ENCODE data around the gene S100Z.

DNA sequence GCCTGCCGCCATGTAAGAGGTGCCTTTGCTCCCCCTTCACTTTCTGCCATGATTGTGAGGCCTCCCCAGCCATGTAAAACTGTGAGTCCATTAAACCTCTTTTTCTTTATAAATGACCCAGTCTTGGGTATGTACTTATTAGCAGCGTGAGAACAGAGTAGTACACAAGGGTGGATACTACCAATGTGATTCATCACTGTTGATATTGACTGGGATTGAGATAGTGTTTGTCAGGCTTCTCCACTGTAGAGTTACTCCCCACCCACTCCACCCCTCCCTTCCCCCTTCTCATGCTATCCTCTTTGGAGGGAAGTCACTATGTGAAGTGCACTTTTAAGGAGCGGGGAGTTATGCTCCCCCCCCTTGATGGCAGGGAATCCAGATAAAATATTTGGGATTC lies 91.6 kb downstream of the S100Z start:
- no peak for TF ChIP-seq POLR2AphosphoS5 (IDR thresholded peaks at IDR 0.05; ENCODE audit: low read depth, low read length)
- TF ChIP-seq, protein P1, sequence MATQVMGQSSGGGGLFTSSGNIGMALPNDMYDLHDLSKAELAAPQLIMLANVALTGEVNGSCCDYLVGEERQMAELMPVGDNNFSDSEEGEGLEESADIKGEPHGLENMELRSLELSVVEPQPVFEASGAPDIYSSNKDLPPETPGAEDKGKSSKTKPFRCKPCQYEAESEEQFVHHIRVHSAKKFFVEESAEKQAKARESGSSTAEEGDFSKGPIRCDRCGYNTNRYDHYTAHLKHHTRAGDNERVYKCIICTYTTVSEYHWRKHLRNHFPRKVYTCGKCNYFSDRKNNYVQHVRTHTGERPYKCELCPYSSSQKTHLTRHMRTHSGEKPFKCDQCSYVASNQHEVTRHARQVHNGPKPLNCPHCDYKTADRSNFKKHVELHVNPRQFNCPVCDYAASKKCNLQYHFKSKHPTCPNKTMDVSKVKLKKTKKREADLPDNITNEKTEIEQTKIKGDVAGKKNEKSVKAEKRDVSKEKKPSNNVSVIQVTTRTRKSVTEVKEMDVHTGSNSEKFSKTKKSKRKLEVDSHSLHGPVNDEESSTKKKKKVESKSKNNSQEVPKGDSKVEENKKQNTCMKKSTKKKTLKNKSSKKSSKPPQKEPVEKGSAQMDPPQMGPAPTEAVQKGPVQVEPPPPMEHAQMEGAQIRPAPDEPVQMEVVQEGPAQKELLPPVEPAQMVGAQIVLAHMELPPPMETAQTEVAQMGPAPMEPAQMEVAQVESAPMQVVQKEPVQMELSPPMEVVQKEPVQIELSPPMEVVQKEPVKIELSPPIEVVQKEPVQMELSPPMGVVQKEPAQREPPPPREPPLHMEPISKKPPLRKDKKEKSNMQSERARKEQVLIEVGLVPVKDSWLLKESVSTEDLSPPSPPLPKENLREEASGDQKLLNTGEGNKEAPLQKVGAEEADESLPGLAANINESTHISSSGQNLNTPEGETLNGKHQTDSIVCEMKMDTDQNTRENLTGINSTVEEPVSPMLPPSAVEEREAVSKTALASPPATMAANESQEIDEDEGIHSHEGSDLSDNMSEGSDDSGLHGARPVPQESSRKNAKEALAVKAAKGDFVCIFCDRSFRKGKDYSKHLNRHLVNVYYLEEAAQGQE (IDR thresholded peaks at IDR 0.05; ENCODE audit: insufficient read depth in 1 of 2, low read depth in 2 of 2, low read length in 1 of 2) = no peak

Data from Panc1 (cell line).